ENCODE measurements around the gene FRAS1.

DNA sequence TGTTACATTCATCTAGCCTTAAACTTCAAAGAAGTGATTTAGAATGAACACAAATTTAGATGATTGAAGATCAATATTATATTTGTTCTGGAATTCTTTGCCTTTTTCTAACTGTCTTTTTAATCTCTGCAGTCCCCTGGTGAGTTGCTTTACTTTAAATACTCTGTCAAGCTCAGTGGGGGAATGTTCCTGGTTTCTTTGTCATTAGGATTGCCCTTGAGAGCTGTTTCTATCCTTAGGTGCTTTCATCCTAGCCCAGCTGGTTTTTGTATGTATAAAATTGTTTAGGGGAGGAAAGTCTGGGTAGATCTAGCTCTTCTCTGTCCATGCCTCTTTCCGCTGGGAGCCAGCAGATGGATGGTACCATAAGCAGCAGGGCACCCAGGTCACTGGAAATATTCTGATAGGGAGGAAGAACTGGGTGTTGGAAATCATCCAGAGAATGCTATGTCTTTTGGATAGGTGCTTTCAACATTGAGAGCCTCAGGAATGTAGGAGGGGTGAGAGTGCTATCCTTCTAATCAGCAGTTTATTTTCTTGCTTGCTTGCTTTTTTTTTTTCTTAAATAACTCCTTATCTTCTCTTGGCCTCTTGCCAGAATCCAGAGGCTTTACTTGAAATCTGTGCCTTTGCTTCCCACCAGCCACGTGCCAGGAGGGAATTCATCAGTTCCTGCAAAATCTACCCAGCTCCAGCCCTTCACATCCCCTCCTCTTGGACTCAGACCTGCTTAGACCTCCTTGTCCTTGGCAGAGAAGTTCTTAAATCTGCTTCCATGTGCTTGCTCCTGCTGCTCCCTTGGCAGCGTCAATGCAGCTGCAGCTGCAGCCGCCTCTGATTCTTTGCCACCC lies 279.2 kb downstream of the FRAS1 start:
- TF ChIP-seq, protein P1, sequence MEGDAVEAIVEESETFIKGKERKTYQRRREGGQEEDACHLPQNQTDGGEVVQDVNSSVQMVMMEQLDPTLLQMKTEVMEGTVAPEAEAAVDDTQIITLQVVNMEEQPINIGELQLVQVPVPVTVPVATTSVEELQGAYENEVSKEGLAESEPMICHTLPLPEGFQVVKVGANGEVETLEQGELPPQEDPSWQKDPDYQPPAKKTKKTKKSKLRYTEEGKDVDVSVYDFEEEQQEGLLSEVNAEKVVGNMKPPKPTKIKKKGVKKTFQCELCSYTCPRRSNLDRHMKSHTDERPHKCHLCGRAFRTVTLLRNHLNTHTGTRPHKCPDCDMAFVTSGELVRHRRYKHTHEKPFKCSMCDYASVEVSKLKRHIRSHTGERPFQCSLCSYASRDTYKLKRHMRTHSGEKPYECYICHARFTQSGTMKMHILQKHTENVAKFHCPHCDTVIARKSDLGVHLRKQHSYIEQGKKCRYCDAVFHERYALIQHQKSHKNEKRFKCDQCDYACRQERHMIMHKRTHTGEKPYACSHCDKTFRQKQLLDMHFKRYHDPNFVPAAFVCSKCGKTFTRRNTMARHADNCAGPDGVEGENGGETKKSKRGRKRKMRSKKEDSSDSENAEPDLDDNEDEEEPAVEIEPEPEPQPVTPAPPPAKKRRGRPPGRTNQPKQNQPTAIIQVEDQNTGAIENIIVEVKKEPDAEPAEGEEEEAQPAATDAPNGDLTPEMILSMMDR (conservative IDR thresholded peaks at IDR 0.05 in 1 of 2, IDR thresholded peaks at IDR 0.05 in 1 of 2; ENCODE audit: low read depth in 1 of 2, low read length in 2 of 2): no peak
- no peak for TF ChIP-seq EZH2 (IDR thresholded peaks at IDR 0.05; ENCODE audit: low read length, missing control alignments)

Measured in fibroblast of lung (primary cell).